ENCODE measurements around the gene PLA2G2C.

The PLA2G2C gene

DNA sequence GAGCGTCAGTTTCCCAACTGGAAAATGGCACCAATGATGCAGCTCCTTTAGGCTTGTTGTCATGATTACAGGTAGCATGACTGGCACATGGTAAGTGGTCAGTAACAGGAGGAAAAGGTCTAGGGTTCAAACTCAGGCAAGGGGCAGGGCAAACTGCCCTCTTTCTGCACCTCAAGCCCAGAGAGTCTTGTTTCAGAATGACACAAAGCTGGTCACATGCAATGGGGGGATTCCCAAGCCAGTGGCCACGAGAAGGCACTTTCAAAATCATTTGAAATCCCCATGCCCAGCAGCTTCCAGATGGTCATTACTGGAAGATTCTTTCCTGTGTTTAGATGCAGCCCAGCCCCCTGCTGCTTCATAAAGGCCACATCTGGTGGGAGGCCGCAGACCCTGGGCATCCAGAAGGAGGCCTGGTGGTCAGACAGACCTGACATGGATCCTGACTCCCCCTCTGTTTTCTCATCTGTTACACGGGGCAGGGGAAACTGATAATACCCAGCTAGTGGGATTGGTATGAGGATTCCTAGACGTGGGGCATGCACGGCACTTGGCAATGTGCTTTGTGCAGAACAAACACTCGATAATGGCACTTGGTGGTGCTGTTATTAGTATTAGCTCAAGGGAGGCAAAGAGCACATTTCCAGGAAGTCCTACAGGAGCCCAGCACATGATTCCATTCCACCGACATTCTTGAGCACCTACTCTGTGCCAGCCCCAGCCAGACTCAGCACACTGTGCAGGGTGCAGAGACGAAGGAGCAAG, 60.1 kb downstream of the PLA2G2C start:
- DNase-seq = peak; percentile 30

DNA sequence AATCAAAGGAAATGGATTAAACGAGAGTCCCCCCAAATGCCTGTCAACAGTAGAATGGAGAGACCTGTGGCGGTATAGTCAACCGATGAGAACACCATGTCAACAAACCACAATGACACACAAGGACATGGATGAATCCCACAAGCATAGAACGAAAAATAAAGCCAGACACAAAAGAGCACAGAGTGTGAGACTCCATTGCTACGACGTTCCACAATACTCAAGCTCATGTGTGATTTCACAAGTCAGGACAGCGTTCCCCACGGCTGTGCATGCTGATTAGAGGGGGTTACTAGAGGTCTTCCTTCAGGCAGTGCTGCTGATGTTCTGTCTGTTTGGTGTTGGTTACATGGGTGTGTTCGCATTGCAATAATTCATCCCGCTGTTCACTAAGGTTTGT, 61.2 kb downstream of the PLA2G2C start:
- DNase-seq = no peak

DNA sequence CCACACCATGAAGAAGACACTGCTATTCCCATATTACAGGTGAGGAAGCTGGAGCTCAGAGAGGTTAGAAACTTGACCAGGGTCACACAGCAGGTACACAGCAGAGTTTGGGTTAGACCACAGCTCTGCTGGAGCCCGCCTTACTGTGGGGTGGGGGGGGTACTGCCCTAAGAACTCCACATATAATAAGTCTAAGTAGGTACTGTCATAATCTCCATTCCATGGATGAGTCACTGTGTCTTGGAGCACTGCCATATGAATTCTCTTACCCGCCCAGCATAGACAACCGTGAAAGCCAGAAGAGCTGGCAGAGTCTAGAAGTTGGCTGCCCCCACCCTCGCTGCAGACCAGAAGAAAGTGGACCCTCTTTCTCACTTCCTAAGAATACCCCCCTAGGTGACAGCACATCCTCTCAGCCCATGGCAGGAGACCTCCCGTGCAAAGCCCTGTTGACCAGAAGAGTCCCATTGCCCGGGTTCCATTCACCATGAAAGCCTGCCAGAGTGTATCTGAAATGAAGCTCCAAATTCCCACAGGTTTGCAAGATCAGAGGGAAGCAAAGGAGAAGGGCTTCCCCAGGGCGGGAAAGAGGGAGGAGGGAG, 61.8 kb downstream of the PLA2G2C start:
- peak; percentile 37 for DNase-seq

DNA sequence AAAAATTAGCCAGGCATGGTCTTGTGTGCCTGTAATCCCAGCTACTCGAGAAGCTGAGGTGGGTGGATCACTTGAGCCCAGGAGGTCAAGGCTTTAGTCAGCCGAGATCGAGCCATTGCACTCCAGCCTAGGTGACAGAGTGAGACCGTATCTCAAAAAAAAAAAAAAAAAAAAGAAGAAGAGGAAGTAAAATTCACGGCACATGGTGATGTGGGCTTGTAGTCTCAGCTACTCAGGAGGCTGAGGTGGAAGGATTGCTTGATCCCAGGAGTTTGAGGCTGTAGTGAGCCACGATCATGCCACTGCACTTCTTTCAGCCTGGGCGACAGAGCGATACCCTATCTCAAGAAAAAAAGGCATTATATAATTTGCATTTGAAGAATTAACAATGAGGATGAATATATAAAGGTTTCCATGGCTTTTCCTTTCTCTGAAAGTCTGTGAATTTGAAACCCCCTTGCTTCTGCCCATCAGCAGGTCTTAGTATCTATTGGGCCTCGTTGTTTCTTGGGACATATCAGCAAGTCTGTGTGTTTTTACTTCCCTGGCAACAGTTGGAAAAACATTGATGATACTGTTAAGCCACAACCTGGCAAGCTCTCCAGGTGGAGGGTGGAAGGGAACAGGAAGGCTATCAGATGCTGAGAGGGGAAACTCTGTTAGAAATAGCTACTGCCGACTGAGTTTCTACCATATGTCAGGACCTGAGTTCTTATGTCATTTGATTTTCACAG, 62.4 kb downstream of the PLA2G2C start:
- no peak for DNase-seq

DNA sequence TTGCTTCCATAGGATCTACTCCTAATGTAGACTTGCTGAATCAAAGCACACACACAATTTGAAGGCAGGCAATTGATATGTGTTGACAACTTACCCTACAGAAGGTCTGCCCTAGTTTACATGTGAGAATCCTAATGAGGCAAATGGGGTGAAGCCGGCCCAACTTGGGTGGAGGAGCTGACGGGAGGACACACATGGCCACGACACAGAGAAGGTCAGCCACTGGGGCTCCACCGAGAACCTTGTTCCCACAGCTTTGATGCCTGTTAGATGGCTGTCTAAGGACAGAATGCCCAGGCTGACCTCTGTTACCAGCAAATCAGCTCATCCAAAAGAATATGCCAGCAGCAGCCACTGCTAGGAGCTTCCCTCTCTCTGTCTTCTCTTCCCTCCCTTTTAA, 65.5 kb downstream of the PLA2G2C start:
- no peak for DNase-seq

DNA sequence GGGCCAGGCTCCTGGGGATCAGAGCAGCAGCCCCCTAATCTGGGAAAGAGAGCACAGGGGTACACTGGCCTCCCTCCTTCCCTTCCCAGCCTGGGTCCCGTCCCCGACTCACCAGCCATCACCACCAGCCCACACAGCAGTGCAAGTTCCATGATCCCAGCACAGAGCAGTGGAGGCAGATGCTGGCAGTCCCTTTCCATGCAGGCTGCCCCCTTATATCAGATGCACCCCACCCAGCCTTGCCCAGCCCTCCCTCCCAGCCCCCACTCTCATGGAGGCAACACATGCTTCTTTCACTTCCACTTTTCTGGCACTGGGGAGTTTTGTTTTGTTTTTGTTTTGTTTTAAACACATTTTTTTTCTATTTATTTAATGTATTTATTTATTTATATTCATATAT, 67.0 kb downstream of the PLA2G2C start, which contains the start of gene PLA2G2D:
PLA2G2D (minus strand) TSS at position 190 of the 400 bp plus-strand sequence; CDS start at position 152, 38 bp downstream.
- DNase-seq = no peak

DNA sequence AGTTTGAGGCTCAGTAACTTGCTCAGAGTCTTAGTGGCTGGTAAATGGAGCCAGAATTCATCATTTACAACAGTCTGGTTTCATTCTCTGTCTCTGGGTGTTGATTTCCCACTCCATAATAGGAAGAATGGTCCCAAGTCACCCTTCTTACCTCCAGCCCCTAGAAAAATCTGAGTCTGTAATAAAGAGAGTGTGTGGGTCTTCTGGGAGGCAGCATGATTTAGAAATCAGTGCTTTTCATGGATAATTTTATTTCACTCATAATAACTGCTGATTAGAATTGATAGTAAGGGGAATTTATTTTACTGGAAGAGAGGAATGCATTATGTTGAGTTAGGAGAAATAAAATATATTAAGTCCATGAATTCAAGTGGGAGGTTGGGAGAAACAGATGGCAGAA, 69.1 kb downstream of the PLA2G2C start:
- DNase-seq = no peak

DNA sequence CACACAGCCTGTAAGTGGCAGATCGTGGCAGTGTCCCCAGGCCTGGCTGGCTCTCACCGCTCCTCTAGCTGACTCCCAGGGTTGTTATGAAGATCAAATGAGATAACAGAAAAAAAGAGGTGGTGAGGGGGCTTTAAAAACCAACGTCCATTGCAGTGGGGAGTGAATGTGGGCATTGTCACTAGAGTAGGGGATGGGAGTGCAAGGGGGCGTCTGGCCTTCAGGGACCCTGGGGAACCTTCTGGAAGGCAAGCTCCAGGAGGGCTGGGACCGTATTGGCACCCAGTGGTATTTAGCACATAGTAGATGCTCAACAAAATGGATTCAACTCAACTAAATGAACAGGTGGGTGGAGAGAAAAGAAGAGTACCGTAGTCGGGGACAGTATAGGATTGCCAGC, 70.4 kb downstream of the PLA2G2C start:
- DNase-seq = no peak

DNA sequence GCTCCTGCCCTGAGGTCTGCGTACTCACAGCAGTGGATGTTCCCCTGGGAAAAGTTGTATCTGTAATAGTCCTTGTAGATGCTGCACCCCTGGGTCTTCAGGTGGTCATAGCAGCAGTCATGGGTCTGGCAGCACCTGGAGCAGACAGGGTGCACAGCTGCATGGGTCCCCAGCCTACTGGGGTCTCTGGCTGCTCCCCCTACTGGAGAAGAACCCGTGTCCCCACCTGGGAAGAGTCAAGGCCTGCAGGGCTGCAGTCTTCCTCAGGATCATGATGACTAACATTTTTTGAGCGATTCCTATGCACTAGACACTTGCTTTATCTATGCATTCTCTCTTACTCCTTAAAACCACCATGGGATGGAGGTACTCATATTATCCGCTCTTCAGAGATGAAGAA, 70.8 kb downstream of the PLA2G2C start:
- no peak for DNase-seq

DNA sequence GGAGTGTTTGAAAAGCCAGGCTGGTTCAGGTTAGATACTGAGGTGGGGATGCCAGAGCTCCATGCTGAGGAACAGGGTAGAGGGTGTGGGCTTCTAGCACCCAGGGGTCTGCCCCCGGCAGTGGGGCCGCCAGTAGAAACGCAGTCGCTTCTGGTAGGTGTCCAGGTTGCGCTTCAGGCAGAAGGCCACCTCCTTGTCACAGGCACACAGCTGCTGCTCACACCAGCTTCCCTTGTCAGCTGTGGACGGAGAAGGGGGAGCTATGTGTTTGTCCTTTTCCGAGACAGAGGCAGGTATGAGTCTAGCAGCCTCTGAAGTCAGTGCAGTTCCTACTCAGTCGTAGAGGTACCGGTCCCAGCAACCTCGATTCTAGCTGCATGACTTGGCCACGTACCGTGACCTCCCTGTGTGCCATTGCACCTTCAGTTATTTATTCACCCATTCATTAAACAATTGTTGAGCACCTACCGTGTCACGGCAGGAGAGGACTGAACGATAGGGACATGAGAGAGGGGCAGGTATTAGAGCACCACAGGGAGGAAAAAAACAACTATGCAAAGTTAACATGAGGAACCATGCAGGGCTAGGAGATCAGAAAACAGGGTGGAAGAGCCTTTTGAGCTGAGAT, 72.2 kb downstream of the PLA2G2C start:
- no peak for DNase-seq
